ENCODE measurements around the gene TNK1. TPM values are rescaled to one million over a fixed set of nuclear protein-coding genes. Genes with fewer than 3 reads are reported as not detected.

TNK1 gene
- total RNA-seq, 1 donor from 2014 or later = 4.9 TPM

DNA sequence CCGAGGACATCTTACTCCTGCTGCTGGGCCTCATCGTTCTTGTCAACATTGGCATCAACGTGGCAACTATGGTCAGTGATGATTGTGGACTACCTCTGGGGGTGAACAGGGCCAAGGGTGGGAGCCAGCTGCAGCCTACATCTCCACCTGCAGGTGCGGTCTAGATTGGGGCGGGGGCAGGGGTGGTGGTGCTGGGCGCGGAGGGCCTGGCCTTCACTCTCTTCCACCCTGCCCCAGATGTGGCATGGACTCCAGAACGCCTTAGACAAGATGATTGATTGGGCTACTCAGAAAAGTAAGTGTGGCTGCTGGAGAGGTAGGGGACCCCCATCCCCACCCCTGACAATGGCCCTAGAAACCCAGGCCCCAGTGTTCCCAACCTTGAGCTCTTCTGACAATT, 44.9 kb downstream of the TNK1 start:
- intact Hi-C loops (cut with micrococcal nuclease) = no loop called here
- DNase-seq (ENCODE audit: low spot score) = no peak
- no peak overlapping the region for H3K4me3 Mint-ChIP-seq
- no peaks in the 10 kb centered on the region for H3K27me3 Mint-ChIP-seq (ENCODE audit: insufficient read depth)
- no peaks in the 10 kb centered on the region for H3K9me3 Mint-ChIP-seq
- H3K36me3 Mint-ChIP-seq (ENCODE audit: low read depth) = no peaks in the 10 kb centered on the region
- no peak overlapping the region for H3K27ac Mint-ChIP-seq
- H3K4me1 Mint-ChIP-seq (ENCODE audit: low read depth) = no peaks in the 10 kb centered on the region

GRCh38 chr17:7426203-7426863, 45.4 kb downstream of the TNK1 start:
- H3K27ac Mint-ChIP-seq = no peak overlapping the region

DNA sequence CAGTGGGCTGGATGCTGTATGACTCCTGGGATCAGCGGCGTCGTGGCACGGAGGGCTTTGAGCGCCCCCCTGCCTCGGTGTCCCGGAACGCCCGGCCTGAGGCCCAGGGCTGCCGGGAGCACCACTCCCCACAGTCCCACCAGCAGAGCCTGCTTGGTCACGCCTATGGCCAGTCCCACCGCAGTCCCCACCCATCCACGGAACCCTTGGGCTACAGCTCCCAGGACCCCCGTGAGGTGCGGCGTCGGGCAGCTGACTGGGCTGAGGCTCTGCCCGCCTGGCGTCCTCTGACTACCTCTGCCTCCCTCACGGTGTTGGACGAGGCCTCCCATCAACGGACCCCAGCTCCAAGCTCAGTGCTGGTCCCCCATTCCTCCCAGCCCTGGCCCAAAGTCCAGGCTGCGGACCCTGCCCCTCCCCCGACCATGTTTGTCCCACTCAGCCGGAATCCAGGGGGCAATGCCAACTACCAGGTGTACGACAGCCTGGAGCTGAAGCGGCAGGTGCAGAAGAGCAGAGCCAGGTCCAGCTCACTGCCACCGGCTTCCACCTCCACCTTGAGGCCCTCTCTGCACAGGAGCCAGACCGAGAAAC, 46.1 kb downstream of the TNK1 start:
- Mint-ChIP-seq H3K4me1 (ENCODE audit: low read depth) (no peaks in the 10 kb centered on the region), H3K27ac (no peak overlapping the region)

More at GRCh38 chr17:7426203-7426863, 45.4 kb downstream of the TNK1 start:
- no peaks in the 10 kb centered on the region for H3K4me1 Mint-ChIP-seq (ENCODE audit: low read depth)
- intact Hi-C loops (cut with micrococcal nuclease) = no loop called here
- H3K27me3 Mint-ChIP-seq (ENCODE audit: insufficient read depth) = no peaks in the 10 kb centered on the region
- no peak for DNase-seq (ENCODE audit: low spot score)
- H3K4me3 Mint-ChIP-seq = no peak overlapping the region
- H3K36me3 Mint-ChIP-seq (ENCODE audit: low read depth) = no peaks in the 10 kb centered on the region
- no peaks in the 10 kb centered on the region for H3K9me3 Mint-ChIP-seq

DNA sequence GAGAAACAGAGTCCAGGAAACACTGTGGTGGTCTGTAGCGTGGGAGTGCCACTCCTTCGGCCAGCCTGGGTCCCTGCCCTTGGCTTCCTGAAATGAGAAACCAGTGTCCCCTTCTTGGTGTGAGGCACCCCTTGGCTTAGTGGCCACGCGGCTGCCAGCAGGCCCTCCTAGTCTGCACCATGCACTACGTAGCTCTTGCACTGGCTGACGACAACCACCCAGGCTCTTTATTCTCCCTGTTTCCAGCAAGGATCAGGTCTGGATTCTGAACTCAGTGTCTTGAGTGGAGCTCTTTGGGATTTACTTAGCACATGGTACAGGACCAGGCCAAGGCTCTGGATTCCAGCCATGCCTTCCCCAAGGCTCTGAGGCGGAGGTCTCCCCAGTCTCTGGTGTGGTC, 46.7 kb downstream of the TNK1 start:
- no peaks in the 10 kb centered on the region for H3K27me3 Mint-ChIP-seq (ENCODE audit: insufficient read depth)
- H3K27ac Mint-ChIP-seq = no peak overlapping the region
- H3K9me3 Mint-ChIP-seq = no peaks in the 10 kb centered on the region
- no peak for DNase-seq (ENCODE audit: low spot score)
- intact Hi-C loops (cut with micrococcal nuclease) = no loop called here
- no peaks in the 10 kb centered on the region for H3K4me1 Mint-ChIP-seq (ENCODE audit: low read depth)
- H3K4me3 Mint-ChIP-seq = no peak overlapping the region
- H3K36me3 Mint-ChIP-seq (ENCODE audit: low read depth) = no peaks in the 10 kb centered on the region

More for the DNA sequence above, 46.1 kb downstream of the TNK1 start:
- Mint-ChIP-seq H3K36me3 (ENCODE audit: low read depth) (no peaks in the 10 kb centered on the region), H3K4me3 (no peak overlapping the region), H3K27me3 (ENCODE audit: insufficient read depth) (no peaks in the 10 kb centered on the region), H3K9me3 (no peaks in the 10 kb centered on the region)
- DNase-seq (ENCODE audit: low spot score) = no peak
- intact Hi-C loops (cut with micrococcal nuclease) = no loop called here

DNA sequence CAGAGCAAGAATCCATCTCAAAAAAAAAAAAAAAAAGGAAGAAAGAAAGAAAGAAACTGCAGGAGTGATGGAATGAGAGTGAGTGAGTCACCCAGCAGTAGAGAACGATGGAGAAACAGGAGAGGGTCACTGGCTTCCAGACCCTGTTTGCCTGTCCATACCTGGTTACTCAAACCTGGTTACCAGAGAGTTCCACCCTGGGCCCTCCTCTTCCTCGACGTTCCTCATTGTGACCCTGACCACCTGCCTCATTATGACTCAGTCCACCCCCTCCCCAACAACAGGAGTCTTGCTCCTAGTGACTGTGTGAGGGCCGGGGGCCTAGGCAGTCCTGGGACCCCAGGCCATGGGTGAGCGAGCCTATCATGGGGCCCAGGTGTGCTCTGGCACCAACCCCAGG, 47.7 kb downstream of the TNK1 start, which contains the start of gene SPEM3:
TSS of gene SPEM3 (plus strand) at position 301 of the 400 bp plus-strand sequence. CDS start at position 347, 46 bp downstream.
- H3K36me3 Mint-ChIP-seq (ENCODE audit: low read depth) = no peaks in the 10 kb centered on the region
- H3K4me3 Mint-ChIP-seq = no peak within 1 kb of the TSS
- no peak within 1 kb of the TSS for H3K27ac Mint-ChIP-seq
- H3K9me3 Mint-ChIP-seq = no peaks in the 10 kb centered on the region
- no peaks in the 10 kb centered on the region for H3K4me1 Mint-ChIP-seq (ENCODE audit: low read depth)
- no peaks in the 10 kb centered on the region for H3K27me3 Mint-ChIP-seq (ENCODE audit: insufficient read depth)
- intact Hi-C loops (cut with micrococcal nuclease) = no loop called here
- DNase-seq (ENCODE audit: low spot score) = no peak

DNA sequence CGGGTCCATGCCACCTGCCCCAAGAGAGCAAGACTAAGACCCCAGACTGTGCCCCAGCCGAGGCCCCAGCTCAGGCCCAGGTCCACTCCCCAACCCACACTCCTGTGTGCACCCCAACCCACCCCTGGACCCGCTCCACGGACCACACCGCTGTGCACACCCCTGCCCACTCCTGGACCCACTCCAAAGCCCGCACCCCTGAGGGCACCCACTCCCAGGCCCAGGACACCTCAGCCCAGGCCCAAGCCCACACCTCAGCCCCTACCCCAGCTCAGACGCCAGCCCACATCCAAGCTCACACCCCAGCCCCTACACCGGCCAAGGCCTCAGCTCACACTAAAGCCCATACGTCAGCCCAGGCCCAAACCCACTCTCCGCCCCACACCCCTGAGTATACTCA, 48.8 kb downstream of the TNK1 start:
- no peaks in the 10 kb centered on the region for H3K27me3 Mint-ChIP-seq (ENCODE audit: insufficient read depth)
- H3K36me3 Mint-ChIP-seq (ENCODE audit: low read depth) = no peaks in the 10 kb centered on the region
- H3K27ac Mint-ChIP-seq = no peak overlapping the region
- no peak for DNase-seq (ENCODE audit: low spot score)
- intact Hi-C loops (cut with micrococcal nuclease) = no loop called here
- no peak overlapping the region for H3K4me3 Mint-ChIP-seq
- no peaks in the 10 kb centered on the region for H3K4me1 Mint-ChIP-seq (ENCODE audit: low read depth)
- H3K9me3 Mint-ChIP-seq = no peaks in the 10 kb centered on the region

- Mint-ChIP-seq H3K36me3 (ENCODE audit: low read depth) (no peaks in the 10 kb centered on the region), H3K4me3 (no peak overlapping the region), H3K27ac (no peak overlapping the region), H3K9me3 (no peaks in the 10 kb centered on the region), H3K27me3 (ENCODE audit: insufficient read depth) (no peaks in the 10 kb centered on the region), H3K4me1 (ENCODE audit: low read depth) (peaks cover 8% of the 10 kb centered on the region)
- intact Hi-C loops (cut with micrococcal nuclease) = no loop called here
- DNase-seq (ENCODE audit: low spot score) = no peak
Measured at GRCh38 chr17:7431231-7431630, 50.3 kb downstream of the TNK1 start.

GRCh38 chr17:7432296-7432695, 51.4 kb downstream of the TNK1 start:
- H3K4me1 Mint-ChIP-seq (ENCODE audit: low read depth) = peaks cover 16% of the 10 kb centered on the region

GRCh38 chr17:7435676-7436555, 55.0 kb downstream of the TNK1 start:
- peaks cover 5% of the 10 kb centered on the region for H3K27me3 Mint-ChIP-seq (ENCODE audit: insufficient read depth)
- H3K4me1 Mint-ChIP-seq (ENCODE audit: low read depth) = peaks cover 43% of the 10 kb centered on the region
- DNase-seq (ENCODE audit: low spot score) = peak; percentile 68
- H3K27ac Mint-ChIP-seq = peak overlapping the region; percentile 94
- no peaks in the 10 kb centered on the region for H3K9me3 Mint-ChIP-seq
- intact Hi-C loops (cut with micrococcal nuclease) = loop anchor here (1.0 to 5.0 kb wide), 14 partner anchors 19 to 421 kb away; partner anchors contain the start of genes EIF5A, ELP5, NAA38 and NEURL4
- H3K4me3 Mint-ChIP-seq = peak overlapping the region; percentile 91
- H3K36me3 Mint-ChIP-seq (ENCODE audit: low read depth) = peaks cover 7% of the 10 kb centered on the region

More at GRCh38 chr17:7432296-7432695, 51.4 kb downstream of the TNK1 start:
- intact Hi-C loops (cut with micrococcal nuclease) = no loop called here
- H3K9me3 Mint-ChIP-seq = no peaks in the 10 kb centered on the region
- H3K27me3 Mint-ChIP-seq (ENCODE audit: insufficient read depth) = no peaks in the 10 kb centered on the region
- H3K27ac Mint-ChIP-seq = no peak overlapping the region
- no peak for DNase-seq (ENCODE audit: low spot score)
- H3K4me3 Mint-ChIP-seq = no peak overlapping the region
- no peaks in the 10 kb centered on the region for H3K36me3 Mint-ChIP-seq (ENCODE audit: low read depth)

GRCh38 chr17:7436556-7437368, 55.9 kb downstream of the TNK1 start:
- intact Hi-C loops (cut with micrococcal nuclease) = loop anchor here (1.0 to 5.0 kb wide), 4 partner anchors 42 to 389 kb away; partner anchors contain the start of gene PLSCR3
- Mint-ChIP-seq H3K36me3 (ENCODE audit: low read depth) (peaks cover 9% of the 10 kb centered on the region), H3K9me3 (no peaks in the 10 kb centered on the region), H3K27ac (peak overlapping the region; percentile 94), H3K4me1 (ENCODE audit: low read depth) (peaks cover 43% of the 10 kb centered on the region), H3K27me3 (ENCODE audit: insufficient read depth) (peaks cover 5% of the 10 kb centered on the region), H3K4me3 (peak overlapping the region; percentile 91)
- DNase-seq (ENCODE audit: low spot score) = peak; percentile 81

GRCh38 chr17:7437369-7437863, 56.5 kb downstream of the TNK1 start:
- peak overlapping the region; percentile 91 for H3K4me3 Mint-ChIP-seq
- H3K36me3 Mint-ChIP-seq (ENCODE audit: low read depth) = peaks cover 10% of the 10 kb centered on the region
- peak overlapping the region; percentile 65 for H3K27ac Mint-ChIP-seq
- peaks cover 7% of the 10 kb centered on the region for H3K27me3 Mint-ChIP-seq (ENCODE audit: insufficient read depth)
- H3K4me1 Mint-ChIP-seq (ENCODE audit: low read depth) = peaks cover 43% of the 10 kb centered on the region
- intact Hi-C loops (cut with micrococcal nuclease) = loop anchor here (1.0 to 5.0 kb wide), 4 partner anchors 43 to 390 kb away; partner anchors contain the start of gene PLSCR3
- DNase-seq (ENCODE audit: low spot score) = no peak
- no peaks in the 10 kb centered on the region for H3K9me3 Mint-ChIP-seq
